ENCODE data around the gene SNX25.
"Not testable (repeated sequence)": the region's sequence is repeated elsewhere in the genome, so short reads cannot be mapped to it uniquely, and the experiment has no call there.

Gene SNX25

DNA sequence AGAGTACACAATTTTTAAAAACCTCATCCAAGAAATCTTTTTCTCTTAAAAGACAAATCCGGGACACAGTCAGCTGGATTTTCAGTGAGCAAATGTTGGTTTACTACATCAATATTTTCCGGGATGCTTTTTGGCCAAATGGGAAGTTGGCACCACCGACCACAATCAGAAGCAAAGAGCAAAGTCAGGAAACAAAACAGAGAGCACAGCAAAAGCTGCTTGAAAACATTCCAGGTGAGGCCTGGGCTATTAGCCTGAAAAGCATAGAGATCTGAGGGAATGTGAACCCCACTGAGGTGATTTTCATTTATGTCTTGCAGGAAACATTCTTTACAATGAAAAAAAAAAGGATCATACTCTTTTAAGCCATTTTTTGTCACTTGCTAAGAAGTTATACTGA lies 152.5 kb downstream of the SNX25 start:
- Histone ChIP-seq H4K20me1 (ENCODE audit: control insufficient read depth, insufficient read depth, low read depth, low read length) (no peaks in the 10 kb centered on the region), H3K36me3 (ENCODE audit: control insufficient read depth, low read length) (peaks cover 43% of the 10 kb centered on the region), H3K79me2 (ENCODE audit: control insufficient read depth, low read length) (no peaks in the 10 kb centered on the region), H3K4me1 (ENCODE audit: control insufficient read depth, low read length) (no peaks in the 10 kb centered on the region), H3K9me2 (replicated peaks; ENCODE audit: control insufficient read depth, low read length) (no peaks in the 10 kb centered on the region), H3K9me3 (ENCODE audit: control insufficient read depth, insufficient read depth, low read length) (no peaks in the 10 kb centered on the region), H3K27ac (ENCODE audit: low read depth, low read length) (no peak overlapping the region), H3K27me3 (ENCODE audit: control insufficient read depth, low read length) (no peaks in the 10 kb centered on the region), H3K4me3 (ENCODE audit: low read length) (no peak overlapping the region), H3K4me2 (ENCODE audit: low read length) (no peak overlapping the region), H3F3A (ENCODE audit: control insufficient read depth, insufficient read depth) (no peaks in the 10 kb centered on the region)
- no peak for TF ChIP-seq EZH2phosphoT487 (IDR thresholded peaks at IDR 0.05; ENCODE audit: borderline replicate concordance, low read length)
- TF ChIP-seq CTCF (IDR thresholded peaks at IDR 0.05; ENCODE audit: low read depth, low read length, poor library complexity, severe bottlenecking): no peak

- H4K20me1 ChIP-seq (ENCODE audit: control insufficient read depth, insufficient read depth, low read depth, low read length); H3K27ac ChIP-seq (ENCODE audit: low read depth, low read length); H3K27me3 ChIP-seq (ENCODE audit: control insufficient read depth, low read length); H3K9me3 ChIP-seq (ENCODE audit: control insufficient read depth, insufficient read depth, low read length); H3K4me2 ChIP-seq (ENCODE audit: low read length); H3K9me2 ChIP-seq (replicated peaks; ENCODE audit: control insufficient read depth, low read length); H3F3A ChIP-seq (ENCODE audit: control insufficient read depth, insufficient read depth); H3K79me2 ChIP-seq (ENCODE audit: control insufficient read depth, low read length); H3K4me3 ChIP-seq (ENCODE audit: low read length); H3K4me1 ChIP-seq (ENCODE audit: control insufficient read depth, low read length): not testable (repeated sequence)
- H3K36me3 ChIP-seq (ENCODE audit: control insufficient read depth, low read length): peaks cover 39% of the 10 kb centered on the region
These were observed 153.2 kb downstream of the SNX25 start for GRCh38 chr4:185362570-185362969.

DNA sequence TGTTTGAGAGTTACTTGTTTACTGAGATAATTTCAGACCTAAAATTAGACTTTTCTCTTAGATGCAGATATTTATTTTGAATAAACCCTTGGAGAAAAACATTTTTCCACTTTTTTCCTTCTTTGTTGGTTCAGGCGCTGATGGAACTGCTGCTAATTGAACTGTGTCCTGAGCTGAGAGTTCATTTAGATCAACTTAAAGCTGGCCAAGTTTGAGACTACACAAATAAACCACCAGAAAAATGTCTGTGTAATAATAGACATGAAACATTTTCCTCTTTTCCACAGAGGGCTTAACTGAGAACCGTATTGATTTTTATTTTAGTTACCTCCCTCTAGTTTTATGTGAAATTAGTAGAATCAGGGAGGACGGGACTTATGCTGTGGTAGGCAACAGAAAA lies 153.9 kb downstream of the SNX25 start:
- Histone ChIP-seq H4K20me1 (ENCODE audit: control insufficient read depth, insufficient read depth, low read depth, low read length) (no peaks in the 10 kb centered on the region), H3K9me2 (replicated peaks; ENCODE audit: control insufficient read depth, low read length) (no peaks in the 10 kb centered on the region), H3K4me3 (ENCODE audit: low read length) (no peak overlapping the region), H3F3A (ENCODE audit: control insufficient read depth, insufficient read depth) (no peaks in the 10 kb centered on the region), H3K79me2 (ENCODE audit: control insufficient read depth, low read length) (no peaks in the 10 kb centered on the region), H3K27me3 (ENCODE audit: control insufficient read depth, low read length) (no peaks in the 10 kb centered on the region), H3K27ac (ENCODE audit: low read depth, low read length) (no peak overlapping the region), H3K4me1 (ENCODE audit: control insufficient read depth, low read length) (no peaks in the 10 kb centered on the region), H3K36me3 (ENCODE audit: control insufficient read depth, low read length) (peaks cover 33% of the 10 kb centered on the region), H3K4me2 (ENCODE audit: low read length) (no peak overlapping the region), H3K9me3 (ENCODE audit: control insufficient read depth, insufficient read depth, low read length) (no peaks in the 10 kb centered on the region)
- TF ChIP-seq EZH2phosphoT487 (IDR thresholded peaks at IDR 0.05; ENCODE audit: borderline replicate concordance, low read length) (no peak), CTCF (IDR thresholded peaks at IDR 0.05; ENCODE audit: low read depth, low read length, poor library complexity, severe bottlenecking) (no peak)

DNA sequence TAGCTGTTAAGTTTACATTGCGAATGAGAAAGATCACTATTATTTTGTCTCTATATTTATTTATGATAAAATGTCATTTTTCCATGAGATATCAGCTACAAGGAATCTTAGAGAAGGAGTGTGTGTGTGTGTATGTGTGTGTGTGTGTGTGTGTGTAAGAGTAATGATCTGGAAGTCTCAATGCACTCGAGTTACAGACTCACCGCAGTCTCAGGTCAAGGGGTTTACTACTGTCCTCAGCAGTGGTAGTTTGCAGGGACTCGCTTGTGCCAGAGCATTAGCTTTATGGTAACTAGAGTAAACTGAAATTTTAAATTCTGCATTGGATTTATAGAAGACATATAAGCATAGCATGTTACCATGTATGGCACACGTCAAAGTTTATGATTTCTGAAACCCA lies 155.5 kb downstream of the SNX25 start:
- Histone ChIP-seq H3K9me2 (replicated peaks; ENCODE audit: control insufficient read depth, low read length) (no peaks in the 10 kb centered on the region), H3K4me1 (ENCODE audit: control insufficient read depth, low read length) (no peaks in the 10 kb centered on the region), H3K36me3 (ENCODE audit: control insufficient read depth, low read length) (peaks cover 27% of the 10 kb centered on the region), H3K9me3 (ENCODE audit: control insufficient read depth, insufficient read depth, low read length) (no peaks in the 10 kb centered on the region), H3K4me2 (ENCODE audit: low read length) (no peak overlapping the region), H3K4me3 (ENCODE audit: low read length) (no peak overlapping the region), H3K27me3 (ENCODE audit: control insufficient read depth, low read length) (no peaks in the 10 kb centered on the region), H3K27ac (ENCODE audit: low read depth, low read length) (no peak overlapping the region), H4K20me1 (ENCODE audit: control insufficient read depth, insufficient read depth, low read depth, low read length) (no peaks in the 10 kb centered on the region), H3K79me2 (ENCODE audit: control insufficient read depth, low read length) (no peaks in the 10 kb centered on the region), H3F3A (ENCODE audit: control insufficient read depth, insufficient read depth) (no peaks in the 10 kb centered on the region)
- TF ChIP-seq CTCF (IDR thresholded peaks at IDR 0.05; ENCODE audit: low read depth, low read length, poor library complexity, severe bottlenecking) (no peak), EZH2phosphoT487 (IDR thresholded peaks at IDR 0.05; ENCODE audit: borderline replicate concordance, low read length) (no peak)
